Activated T-cell treated with anti-CD3 and anti-CD28 coated beads, Interleukin-2, amount 50 U/mL, for 48 hours (primary cell): ENCODE measurements around the gene DOCK2.
"Not testable (repeated sequence)": the region's sequence is repeated elsewhere in the genome, so short reads cannot be mapped to it uniquely, and the experiment has no call there.

Experiments
- DNase-seq, 2 experiments: peaks; one replicate each; pipeline ENCODE4 v3.0.0-alpha.2; 2020

DOCK2 gene

GRCh38 chr5:169760229-169760628 lies 123.2 kb downstream of the DOCK2 start:
- DNase-seq = no peak

DNA sequence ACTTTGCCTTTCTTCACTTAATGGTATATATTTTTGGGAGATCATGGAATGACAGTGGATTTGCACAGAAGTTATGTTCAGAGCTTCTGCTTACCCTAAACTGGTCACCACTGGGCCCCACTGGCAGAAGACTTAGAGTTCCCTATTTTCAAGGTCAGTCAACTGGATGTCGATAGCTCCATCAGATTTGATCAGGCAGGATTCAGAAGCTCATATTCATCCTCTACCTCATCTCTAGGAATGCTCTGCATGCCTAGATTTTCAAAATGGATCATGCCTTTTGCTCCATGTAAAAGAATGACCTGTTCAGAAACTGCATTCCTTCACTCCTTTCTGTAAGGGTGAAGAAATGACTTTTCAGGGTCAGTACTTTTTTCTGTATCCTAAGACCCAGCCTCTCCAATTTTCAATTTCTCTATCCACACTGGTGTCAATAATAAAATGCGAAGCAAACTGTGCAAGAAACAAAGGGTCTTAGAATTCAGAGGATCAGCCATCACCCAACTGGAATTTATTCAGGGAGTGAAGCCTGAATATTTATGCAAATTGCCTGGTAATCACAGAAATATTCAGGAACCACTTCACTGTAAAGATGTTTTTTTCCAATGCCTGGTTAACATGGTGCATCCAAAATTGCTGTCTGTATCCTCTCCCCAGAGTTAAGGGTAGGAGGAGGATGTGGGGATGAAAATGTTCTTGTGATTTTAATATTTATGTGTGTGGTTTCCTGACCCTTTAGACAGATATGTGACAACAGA lies 125.4 kb downstream of the DOCK2 start:
- DNase-seq = no peak

GRCh38 chr5:169763376-169764017 lies 126.4 kb downstream of the DOCK2 start:
- DNase-seq = no peak

- DNase-seq = no peak
Measured at GRCh38 chr5:169764018-169764378, 126.9 kb downstream of the DOCK2 start.

GRCh38 chr5:169765176-169765996 lies 128.3 kb downstream of the DOCK2 start:
- DNase-seq = no peak

DNA sequence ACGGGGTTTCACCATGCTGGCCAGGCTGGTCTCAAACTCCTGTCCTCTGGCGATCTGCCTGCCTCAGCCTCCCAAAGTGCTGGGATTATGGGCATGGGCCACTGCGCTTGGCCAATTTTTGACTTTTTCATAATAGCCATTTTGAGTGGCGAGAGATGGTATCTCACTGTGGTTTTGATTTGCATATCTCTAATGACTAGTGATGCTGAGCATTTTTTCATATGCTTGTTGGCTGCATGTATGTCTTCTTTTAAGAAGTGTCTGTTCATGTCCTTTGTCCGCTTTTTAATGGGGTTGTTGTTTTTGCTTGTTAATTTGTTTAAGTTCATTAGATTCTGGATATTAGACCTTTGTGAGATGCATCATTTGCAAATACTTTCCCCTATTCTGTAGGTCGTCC lies 129.9 kb downstream of the DOCK2 start:
- DNase-seq = not testable (repeated sequence)

- DNase-seq = no peak
Measured at GRCh38 chr5:169767938-169768337, 130.9 kb downstream of the DOCK2 start.

DNA sequence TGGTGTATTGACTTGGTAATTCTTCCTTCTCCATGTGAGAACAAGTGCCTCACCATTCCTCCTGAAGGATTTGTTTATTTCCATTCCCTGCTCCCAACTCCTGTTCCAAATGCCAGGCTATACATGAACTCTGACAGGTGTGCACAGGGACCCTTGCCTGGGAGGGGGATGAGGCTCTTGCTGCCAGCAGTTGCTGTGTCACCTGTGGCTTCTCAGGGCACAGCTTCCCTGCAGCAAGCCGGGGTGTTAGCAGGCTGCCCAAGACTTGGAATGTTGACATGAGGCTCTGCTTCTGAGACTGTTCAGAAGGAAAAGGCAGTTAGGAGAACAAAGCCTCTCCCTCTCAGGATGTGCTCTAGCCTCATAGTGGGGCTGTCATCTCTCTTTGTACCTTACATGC lies 131.3 kb downstream of the DOCK2 start:
- no peak for DNase-seq

DNA sequence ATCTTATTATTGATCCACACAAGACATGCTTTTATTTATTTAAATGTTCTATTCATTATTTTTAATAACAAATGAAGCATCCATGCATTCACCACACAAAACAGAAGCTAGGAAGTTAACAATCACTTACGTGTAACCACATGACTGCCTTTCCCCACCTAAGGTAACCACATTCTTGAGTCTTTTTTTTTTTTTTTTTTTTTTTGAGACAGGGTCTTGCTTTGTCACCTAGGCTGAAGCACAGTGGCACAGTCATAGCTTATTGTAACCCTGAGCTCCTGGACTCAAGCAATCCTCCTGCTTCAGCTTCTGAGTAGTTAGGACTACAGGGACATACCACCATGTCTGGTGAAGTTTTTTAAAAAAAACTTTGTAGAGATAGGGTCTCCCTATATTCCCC lies 133.0 kb downstream of the DOCK2 start:
- no peak for DNase-seq

GRCh38 chr5:169772256-169772655 lies 135.2 kb downstream of the DOCK2 start:
- DNase-seq = no peak

GRCh38 chr5:169772688-169773087 lies 135.6 kb downstream of the DOCK2 start:
- DNase-seq = no peak

GRCh38 chr5:169777159-169777558 lies 140.1 kb downstream of the DOCK2 start:
- no peak for DNase-seq

- DNase-seq = no peak
Measured at GRCh38 chr5:169778622-169779596, 141.8 kb downstream of the DOCK2 start.

- no peak for DNase-seq
Measured at GRCh38 chr5:169781420-169782345, 144.6 kb downstream of the DOCK2 start.

DNA sequence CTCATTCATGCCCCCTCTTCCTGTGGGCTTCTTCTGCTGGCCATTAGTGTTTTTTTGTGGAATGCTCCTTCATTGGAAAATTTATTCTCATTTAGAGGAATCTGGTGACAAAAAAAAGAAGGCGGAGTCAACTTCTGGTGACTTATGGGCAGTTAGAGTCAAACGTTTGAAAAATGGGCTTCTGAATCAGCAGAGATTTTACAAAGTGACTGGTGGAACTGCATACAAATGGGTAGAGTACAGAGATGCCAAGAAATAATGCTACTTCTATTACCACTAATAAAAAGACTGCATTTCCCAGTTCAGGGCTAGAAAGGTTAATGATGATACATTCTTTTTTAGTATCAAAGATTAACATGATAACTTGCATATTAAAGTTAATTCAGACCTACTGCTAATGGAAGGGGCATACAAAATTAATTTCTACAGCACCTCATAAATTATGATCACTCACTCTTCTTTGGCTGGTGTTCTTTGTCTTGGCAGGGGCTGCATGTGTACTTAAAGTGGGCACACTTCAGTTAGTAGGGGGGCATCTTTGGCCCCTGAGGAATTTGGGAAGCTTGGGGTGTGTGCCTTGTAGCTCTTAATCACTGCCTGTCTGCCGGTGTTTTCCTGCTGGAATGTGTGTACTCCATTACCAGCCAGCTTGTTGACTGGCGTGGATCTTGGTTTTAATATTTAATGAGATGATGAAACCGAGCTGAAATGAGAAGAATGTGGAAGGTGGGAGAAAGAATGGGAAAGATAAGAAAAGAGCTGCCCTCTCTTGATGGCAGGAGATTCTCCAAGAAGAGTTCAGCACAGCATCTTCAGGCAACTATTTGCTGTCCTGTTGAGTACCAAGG lies 148.9 kb downstream of the DOCK2 start:
- no peak for DNase-seq

GRCh38 chr5:169788168-169788567 lies 151.1 kb downstream of the DOCK2 start:
- no peak for DNase-seq

GRCh38 chr5:169789417-169789940 lies 152.4 kb downstream of the DOCK2 start:
- DNase-seq = no peak

- DNase-seq = no peak
Measured at GRCh38 chr5:169791251-169791650, 154.2 kb downstream of the DOCK2 start.

DNA sequence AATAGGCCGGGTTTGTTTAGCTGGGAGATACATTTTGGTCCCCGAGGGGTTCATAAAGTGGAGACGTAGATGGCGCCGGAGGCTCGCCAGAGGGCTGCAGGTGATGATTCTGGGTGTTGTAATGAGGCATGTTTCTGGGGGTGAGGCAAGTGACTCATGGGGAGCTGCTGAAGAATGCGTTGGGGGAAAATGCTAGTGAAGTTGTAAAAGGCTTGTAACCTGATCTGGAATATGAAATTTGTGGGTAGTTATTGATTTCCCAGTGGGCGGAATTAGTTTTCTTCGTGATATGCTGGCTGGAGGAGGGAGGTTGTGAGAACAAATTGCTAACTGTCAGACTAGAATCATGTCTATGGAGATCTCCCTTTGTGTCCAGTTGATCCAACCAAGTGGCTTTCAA lies 158.3 kb downstream of the DOCK2 start:
- no peak for DNase-seq

GRCh38 chr5:169796731-169797130 lies 159.7 kb downstream of the DOCK2 start:
- peak in 1 of 2 experiments; percentile 25 for DNase-seq
